H9 (cell line): Measurements from ENCODE around the gene HUNK. TPM values are rescaled to one million over a fixed set of nuclear protein-coding genes. Genes with fewer than 3 reads are reported as not detected.

Experiments
- DNase-seq: peaks from one replicate; pipeline ENCODE4 v3.0.0-alpha.2; 2017
- H2AFZ ChIP-seq: one replicate; pipeline ENCODE4 v1.6.1; 2013; ENCODE audit warnings: mild to moderate bottlenecking, low read length, control low read depth, moderate library complexity
- H2AK5ac ChIP-seq: 2 replicates; pipeline ENCODE4 v1.6.1; 2013; ENCODE audit warnings: low read length, control low read depth, mixed read lengths; ENCODE audit not compliant: insufficient read length
- H2BK120ac ChIP-seq: one replicate; pipeline ENCODE4 v1.6.1; 2013; ENCODE audit warnings: low read depth, mild to moderate bottlenecking, low read length, control low read depth, inconsistent platforms; ENCODE audit not compliant: poor library complexity, severe bottlenecking
- H2BK12ac ChIP-seq: 2 replicates; pipeline ENCODE4 v1.6.1; 2013; ENCODE audit warnings: low read length, control low read depth, mixed read lengths, low read depth; ENCODE audit not compliant: insufficient read length
- H2BK15ac ChIP-seq: 2 replicates; pipeline ENCODE4 v1.6.1; 2013; ENCODE audit warnings: low read depth, low read length, control low read depth
- H2BK20ac ChIP-seq: one replicate; pipeline ENCODE4 v1.6.1; 2013; ENCODE audit warnings: low read depth, mild to moderate bottlenecking, low read length, control low read depth, inconsistent platforms; ENCODE audit not compliant: poor library complexity, severe bottlenecking
- H2BK5ac ChIP-seq: 2 replicates; pipeline ENCODE4 v1.6.1; 2013; ENCODE audit warnings: low read length, control low read depth, mixed read lengths; ENCODE audit not compliant: insufficient read length
- H3K14ac ChIP-seq: 2 replicates; pipeline ENCODE4 v1.6.1; 2013; ENCODE audit warnings: low read length, control low read depth; ENCODE audit not compliant: insufficient read depth
- H3K18ac ChIP-seq: 2 replicates; pipeline ENCODE4 v1.6.1; 2013; ENCODE audit warnings: low read depth, mild to moderate bottlenecking, mixed read lengths, low read length, control low read depth; ENCODE audit not compliant: insufficient read length
- H3K23ac ChIP-seq: 2 replicates; pipeline ENCODE4 v1.6.1; 2013; ENCODE audit warnings: low read length, control low read depth, mixed read lengths, low read depth; ENCODE audit not compliant: insufficient read length
- H3K23me2 ChIP-seq: 2 replicates; pipeline ENCODE4 v1.6.1; 2013; ENCODE audit warnings: low read depth, mild to moderate bottlenecking, mixed read lengths, low read length, control low read depth; ENCODE audit not compliant: insufficient read length, poor library complexity, severe bottlenecking
- H3K27ac ChIP-seq: 2 replicates; pipeline ENCODE4 v1.5.1; 2013; ENCODE audit warnings: low read length, control low read depth, mixed read lengths, low read depth; ENCODE audit not compliant: insufficient read length
- H3K27me3 ChIP-seq: 2 replicates; pipeline ENCODE4 v1.6.1; 2013; ENCODE audit warnings: low read length, control low read depth, inconsistent platforms; ENCODE audit not compliant: insufficient read depth
- H3K4ac ChIP-seq: 2 replicates; pipeline ENCODE4 v1.6.1; 2013; ENCODE audit warnings: low read depth, mild to moderate bottlenecking, control low read depth, inconsistent platforms, low read length, moderate library complexity
- H3K4me1 ChIP-seq: 2 replicates; pipeline ENCODE4 v1.6.1; 2013; ENCODE audit warnings: low read length, control low read depth, inconsistent platforms; ENCODE audit not compliant: insufficient read depth
- H3K4me2 ChIP-seq: 2 replicates; pipeline ENCODE4 v1.6.1; 2013; ENCODE audit warnings: low read length, control low read depth, mixed read lengths; ENCODE audit not compliant: insufficient read length, insufficient read depth
- H3K56ac ChIP-seq: 2 replicates; pipeline ENCODE4 v1.6.1; 2013; ENCODE audit warnings: low read depth, mild to moderate bottlenecking, mixed read lengths, low read length, control low read depth; ENCODE audit not compliant: insufficient read length
- H3K79me1 ChIP-seq: 2 replicates; pipeline ENCODE4 v1.6.1; 2013; ENCODE audit warnings: low read depth, mild to moderate bottlenecking, moderate library complexity, low read length, control low read depth, inconsistent platforms; ENCODE audit not compliant: insufficient read depth, poor library complexity, severe bottlenecking
- H3K79me2 ChIP-seq: 2 replicates; pipeline ENCODE4 v1.6.1; 2013; ENCODE audit warnings: low read length, control low read depth, inconsistent platforms; ENCODE audit not compliant: insufficient read depth
- H3K9ac ChIP-seq: 2 replicates; pipeline ENCODE4 v1.6.1; 2013; ENCODE audit warnings: low read length, control low read depth, mixed read lengths; ENCODE audit not compliant: insufficient read length; ENCODE audit errors: extremely low read depth
- H3K9me3 ChIP-seq: one replicate; pipeline ENCODE4 v1.6.1; 2013; ENCODE audit warnings: low read depth, low read length, inconsistent platforms; ENCODE audit not compliant: control insufficient read depth
- H3T11ph ChIP-seq: one replicate; pipeline ENCODE4 v1.6.1; 2013; ENCODE audit warnings: mild to moderate bottlenecking, low read length, control low read depth, inconsistent platforms
- H4K20me1 ChIP-seq: one replicate; pipeline ENCODE4 v1.6.1; 2013; ENCODE audit not compliant: control insufficient read depth, insufficient read length, insufficient read depth
- H4K5ac ChIP-seq: 2 replicates; pipeline ENCODE4 v1.6.1; 2013; ENCODE audit warnings: low read depth, mild to moderate bottlenecking, mixed read lengths, low read length, control low read depth; ENCODE audit not compliant: insufficient read length
- H4K8ac ChIP-seq: replicated peaks from 2 replicates; pipeline ENCODE4 v1.6.1; 2013; ENCODE audit warnings: low read length, control low read depth, mixed read lengths, low read depth; ENCODE audit not compliant: insufficient read length
- H4K91ac ChIP-seq: 2 replicates; pipeline ENCODE4 v1.6.1; 2013; ENCODE audit warnings: low read depth, mild to moderate bottlenecking, moderate library complexity, mixed read lengths, low read length, control low read depth; ENCODE audit not compliant: insufficient read length
- H3K27ac Mint-ChIP-seq, 3 experiments: 2 replicates in 2 of 3; 3 replicates in 1 of 3; pipeline ENCODE4 v1.8.0; 2020 to 2021; ENCODE audit warnings: mixed read lengths in 3 of 3, mild to moderate bottlenecking in 1 of 3, moderate library complexity in 1 of 3
- H3K27me3 Mint-ChIP-seq: 2 replicates; pipeline ENCODE4 v1.8.0; 2021; ENCODE audit warnings: low read depth, mild to moderate bottlenecking, moderate library complexity, mixed read lengths
- H3K36me3 Mint-ChIP-seq, 3 experiments: 2 replicates in 2 of 3; 3 replicates in 1 of 3; pipeline ENCODE4 v1.8.0; 2020 to 2021; ENCODE audit warnings: low read depth in 3 of 3, mixed read lengths in 3 of 3; ENCODE audit not compliant: insufficient read depth in 1 of 3
- H3K4me1 Mint-ChIP-seq, 2 experiments: 2 replicates each; pipeline ENCODE4 v1.8.0; 2020; ENCODE audit warnings: mixed read lengths in 2 of 2
- H3K4me3 Mint-ChIP-seq, 2 experiments: 2 replicates in 1 of 2; 3 replicates in 1 of 2; pipeline ENCODE4 v1.8.0; 2020 to 2021; ENCODE audit warnings: mild to moderate bottlenecking in 2 of 2, mixed read lengths in 2 of 2, moderate library complexity in 1 of 2
- H3K9me3 Mint-ChIP-seq, 2 experiments: 2 replicates in 1 of 2; 3 replicates in 1 of 2; pipeline ENCODE4 v1.8.0; 2020; ENCODE audit warnings: mild to moderate bottlenecking in 2 of 2, mixed read lengths in 2 of 2, moderate library complexity in 1 of 2
- WGBS: extraction: QIAGEN DNeasy Blood & Tissue Kit; methylation state at CpG from one replicate; pipeline ENCODE4 v1.1.7; 2013; ENCODE audit warnings: missing lambda C conversion rate, low lambda C conversion rate, mixed read lengths; ENCODE audit not compliant: insufficient read length; ENCODE audit errors: extremely low coverage; 5-methylcytosine and 5-hydroxymethylcytosine counted together
- total RNA-seq: library from RNA; stranded (reverse); gene quantifications from 2 replicates; pipeline ENCODE4 v1.2.1, GENCODE V29; 2021
- TF ChIP-seq, protein P1 (sequence below): fragments of 200-600 bp; sonication (generic); conservative IDR thresholded peaks from 3 replicates; pipeline ENCODE4 v1.8.0; 2021; ENCODE audit warnings: antibody characterized with exemption, mild to moderate bottlenecking

HUNK gene
- total RNA-seq, 1 experiment from 2014 or later: 5.8 TPM

GRCh38 chr21:31967334-31967733 lies 94.5 kb downstream of the HUNK start:
- H2BK120ac ChIP-seq: no peak overlapping the region
- no peaks in the 10 kb centered on the region for H3K9me3 ChIP-seq
- H3K79me1 ChIP-seq: no peaks in the 10 kb centered on the region
- no peak overlapping the region for H4K5ac ChIP-seq
- H3K27ac ChIP-seq: no peak overlapping the region
- no peak overlapping the region for H3K18ac ChIP-seq
- no peak for DNase-seq
- Mint-ChIP-seq H3K9me3 (no peaks in the 10 kb centered on the region; a peak in 1 of 5 replicates), H3K27ac (no peak overlapping the region; a peak in 1 of 7 replicates), H3K36me3 (peaks cover 0 to 3% (median 0%) of the 10 kb centered on the region in 3 experiments; a peak in 2 of 7 replicates), H3K4me1 (peaks cover 0 to 5% of the 10 kb centered on the region in 2 experiments; a peak in 2 of 4 replicates), H3K4me3 (no peak overlapping the region), H3K27me3 (no peaks in the 10 kb centered on the region)
- H3K23me2 ChIP-seq: no peaks in the 10 kb centered on the region
- no peak overlapping the region for H2AFZ ChIP-seq
- no peak overlapping the region for H3K23ac ChIP-seq
- H2BK20ac ChIP-seq: no peak overlapping the region
- no CpG with 5 or more reads among the region's 7 CpGs for WGBS
- no peak overlapping the region for H2BK5ac ChIP-seq
- no peak overlapping the region for H3K4me2 ChIP-seq
- H4K20me1 ChIP-seq: no peaks in the 10 kb centered on the region
- no peak overlapping the region for H4K91ac ChIP-seq
- no peak overlapping the region for H3K4ac ChIP-seq
- H2AK5ac ChIP-seq: no peak overlapping the region
- no peaks in the 10 kb centered on the region for H3K79me2 ChIP-seq
- H4K8ac ChIP-seq: no peak overlapping the region
- H3K14ac ChIP-seq: no peak overlapping the region
- no peaks in the 10 kb centered on the region for H3K27me3 ChIP-seq
- TF ChIP-seq, protein P1, sequence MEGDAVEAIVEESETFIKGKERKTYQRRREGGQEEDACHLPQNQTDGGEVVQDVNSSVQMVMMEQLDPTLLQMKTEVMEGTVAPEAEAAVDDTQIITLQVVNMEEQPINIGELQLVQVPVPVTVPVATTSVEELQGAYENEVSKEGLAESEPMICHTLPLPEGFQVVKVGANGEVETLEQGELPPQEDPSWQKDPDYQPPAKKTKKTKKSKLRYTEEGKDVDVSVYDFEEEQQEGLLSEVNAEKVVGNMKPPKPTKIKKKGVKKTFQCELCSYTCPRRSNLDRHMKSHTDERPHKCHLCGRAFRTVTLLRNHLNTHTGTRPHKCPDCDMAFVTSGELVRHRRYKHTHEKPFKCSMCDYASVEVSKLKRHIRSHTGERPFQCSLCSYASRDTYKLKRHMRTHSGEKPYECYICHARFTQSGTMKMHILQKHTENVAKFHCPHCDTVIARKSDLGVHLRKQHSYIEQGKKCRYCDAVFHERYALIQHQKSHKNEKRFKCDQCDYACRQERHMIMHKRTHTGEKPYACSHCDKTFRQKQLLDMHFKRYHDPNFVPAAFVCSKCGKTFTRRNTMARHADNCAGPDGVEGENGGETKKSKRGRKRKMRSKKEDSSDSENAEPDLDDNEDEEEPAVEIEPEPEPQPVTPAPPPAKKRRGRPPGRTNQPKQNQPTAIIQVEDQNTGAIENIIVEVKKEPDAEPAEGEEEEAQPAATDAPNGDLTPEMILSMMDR: no peak
- H3K9ac ChIP-seq: no peak overlapping the region
- H3K56ac ChIP-seq: no peak overlapping the region
- H3K4me1 ChIP-seq: no peaks in the 10 kb centered on the region
- H2BK12ac ChIP-seq: no peak overlapping the region
- no peak overlapping the region for H3T11ph ChIP-seq
- H2BK15ac ChIP-seq: no peak overlapping the region
